ENCODE measurements around the gene TMOD3.

TMOD3 gene

DNA sequence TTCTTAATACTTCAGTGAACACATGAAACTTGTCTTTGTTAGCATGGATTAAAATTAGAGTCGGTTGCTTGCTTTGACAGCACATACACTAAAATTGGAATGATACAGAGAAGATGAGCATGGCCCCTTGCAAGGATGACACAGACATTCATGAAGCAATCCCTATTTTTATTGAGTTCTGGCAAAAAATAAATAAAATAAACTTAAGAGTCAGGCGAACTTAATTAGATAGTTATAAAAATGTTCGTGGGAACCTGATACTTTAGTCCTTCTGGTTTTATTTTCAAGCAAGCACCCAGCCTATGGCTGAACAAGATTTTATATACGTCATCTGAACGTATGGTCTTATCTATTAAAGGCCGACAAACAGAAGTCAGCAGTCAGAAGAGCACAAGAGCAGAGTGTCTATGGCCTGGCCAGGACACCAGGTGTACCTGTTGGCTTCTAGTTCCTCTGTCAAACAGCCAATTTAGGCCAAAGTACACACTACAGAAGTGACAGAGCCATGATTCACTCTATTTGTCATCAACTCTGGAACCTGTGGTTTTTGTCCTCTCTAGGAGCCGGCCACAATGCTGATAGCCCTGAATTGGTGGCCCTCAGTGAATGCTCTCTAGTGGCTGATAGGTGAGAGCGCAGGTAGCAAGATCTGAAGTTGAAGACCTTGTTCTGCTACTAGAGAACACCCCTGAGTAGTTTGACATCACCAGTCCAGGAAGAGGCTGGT lies 77.8 kb downstream of the TMOD3 start:
- DNase-seq (ENCODE audit: extremely low read depth in 1 of 2, low read depth in 1 of 2): no peak

DNA sequence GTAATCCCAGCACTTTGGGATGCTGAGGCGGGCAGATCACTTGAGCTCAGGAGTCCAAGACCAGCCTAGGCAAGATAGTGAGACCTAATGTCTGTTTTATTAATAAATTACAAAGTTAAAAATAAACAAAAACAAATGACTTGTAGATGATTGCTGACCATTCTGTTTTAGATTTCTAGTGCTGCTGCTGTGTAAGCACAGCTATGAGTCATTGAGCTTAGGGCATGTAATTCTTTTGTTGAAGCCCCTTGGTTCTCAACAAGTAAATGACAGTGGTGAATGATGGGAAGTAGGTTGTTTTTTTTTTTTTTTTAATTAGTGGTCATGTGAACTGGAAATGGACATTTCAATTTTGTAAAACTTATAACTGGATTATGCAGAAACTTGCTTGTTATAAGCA lies 78.9 kb downstream of the TMOD3 start:
- no peak for DNase-seq (ENCODE audit: extremely low read depth in 1 of 2, low read depth in 1 of 2)

DNA sequence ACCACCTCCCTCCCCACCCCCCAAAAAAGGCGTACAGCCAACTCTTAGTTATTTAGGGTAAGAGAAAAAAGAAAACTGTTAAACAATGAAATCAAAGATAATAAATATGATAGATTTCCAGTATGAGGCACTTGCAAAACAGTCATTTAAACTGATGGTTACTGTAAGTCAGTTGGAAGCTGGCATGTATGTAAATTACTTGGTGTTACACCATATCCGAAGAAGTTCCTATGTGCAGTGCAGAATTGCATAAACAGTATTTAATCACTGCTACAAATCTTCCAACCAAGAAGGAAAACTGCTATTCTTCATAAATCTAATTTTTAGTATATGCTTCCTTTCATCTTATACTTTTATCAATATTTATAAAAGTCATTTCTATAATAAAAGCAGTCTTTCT lies 80.1 kb downstream of the TMOD3 start:
- DNase-seq (ENCODE audit: extremely low read depth in 1 of 2, low read depth in 1 of 2): no peak

DNA sequence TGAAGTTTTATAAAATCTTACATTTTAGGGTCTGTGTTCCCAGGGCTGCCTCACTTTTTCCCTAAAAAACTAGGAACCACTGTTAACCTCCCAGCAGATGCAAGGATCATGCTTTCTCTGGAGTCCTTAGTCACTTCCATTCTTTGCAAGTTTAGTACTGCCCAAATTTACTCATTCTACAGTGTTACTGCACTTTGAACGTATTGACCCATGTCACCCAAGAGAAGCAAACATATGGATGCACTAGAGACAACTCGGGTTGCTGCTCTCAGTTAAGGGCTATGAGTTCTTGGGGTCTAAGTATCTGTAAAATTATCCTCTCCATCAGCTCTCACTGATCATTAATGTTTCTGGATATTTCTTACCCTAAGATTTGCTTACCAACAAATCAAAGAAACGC lies 83.1 kb downstream of the TMOD3 start:
- DNase-seq (ENCODE audit: extremely low read depth in 1 of 2, low read depth in 1 of 2): no peak

DNA sequence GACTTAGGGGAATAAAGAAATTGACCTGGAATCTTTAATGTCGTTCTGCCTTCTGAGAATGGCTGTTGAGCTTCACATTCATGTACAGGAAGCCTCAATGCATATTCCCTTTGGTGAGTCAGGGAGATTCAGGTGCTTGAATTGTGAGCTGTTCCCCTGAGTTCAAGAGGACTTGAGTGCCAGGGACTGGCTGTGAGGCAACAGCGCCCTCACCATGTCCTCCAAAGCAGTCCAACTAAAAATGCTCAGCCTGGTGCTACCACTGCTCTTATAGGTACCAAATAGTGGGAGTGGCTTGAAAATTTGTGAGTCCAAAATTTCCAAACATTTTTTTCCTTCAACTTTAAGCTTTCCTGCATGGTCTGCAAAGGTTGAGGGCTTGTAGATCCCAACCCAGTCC lies 88.0 kb downstream of the TMOD3 start:
- no peak for DNase-seq (ENCODE audit: extremely low read depth in 1 of 2, low read depth in 1 of 2)

DNA sequence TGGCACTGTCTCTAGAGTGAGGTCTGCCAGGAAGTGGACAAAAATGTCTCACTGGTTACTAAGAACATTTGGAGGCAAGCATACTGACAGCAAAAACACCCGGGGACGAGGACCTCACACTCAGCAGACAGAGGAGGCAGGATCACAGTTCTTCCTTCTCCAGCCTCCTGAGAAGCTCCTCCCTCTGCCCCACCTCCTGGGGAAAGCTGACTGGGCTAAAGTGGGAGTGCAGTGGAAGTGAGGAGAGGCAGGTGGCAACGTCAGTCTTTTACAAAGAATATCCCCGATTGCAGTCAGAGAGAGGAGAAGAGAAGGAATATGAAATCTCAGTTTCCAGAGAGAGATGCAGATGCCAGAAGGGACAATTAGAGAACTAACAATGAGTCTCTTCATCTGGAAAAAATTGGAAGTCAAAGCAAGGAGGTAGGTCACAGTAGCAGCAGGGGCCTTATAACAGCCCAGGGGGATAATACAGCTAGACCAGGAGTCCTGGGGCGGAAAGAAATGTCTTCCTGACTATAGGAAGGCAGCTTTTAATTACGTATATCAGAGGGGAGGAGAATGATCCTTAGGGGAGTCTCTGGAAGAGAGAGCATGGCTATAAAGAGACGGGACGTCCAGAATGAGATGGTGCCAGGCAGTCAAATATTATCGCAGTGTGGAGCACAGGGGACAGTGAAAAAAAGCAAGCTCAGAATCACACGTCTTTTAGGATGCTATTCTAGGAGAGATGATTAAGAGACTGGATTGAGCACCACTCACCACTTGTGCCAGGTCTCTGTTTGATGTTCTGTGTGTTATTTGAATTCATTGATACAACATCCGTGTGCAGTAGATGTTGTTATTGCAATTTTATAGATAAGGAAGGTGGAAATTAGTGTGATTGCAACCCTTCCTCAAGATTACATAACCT lies 95.0 kb downstream of the TMOD3 start:
- no peak for DNase-seq (ENCODE audit: extremely low read depth in 1 of 2, low read depth in 1 of 2)

DNA sequence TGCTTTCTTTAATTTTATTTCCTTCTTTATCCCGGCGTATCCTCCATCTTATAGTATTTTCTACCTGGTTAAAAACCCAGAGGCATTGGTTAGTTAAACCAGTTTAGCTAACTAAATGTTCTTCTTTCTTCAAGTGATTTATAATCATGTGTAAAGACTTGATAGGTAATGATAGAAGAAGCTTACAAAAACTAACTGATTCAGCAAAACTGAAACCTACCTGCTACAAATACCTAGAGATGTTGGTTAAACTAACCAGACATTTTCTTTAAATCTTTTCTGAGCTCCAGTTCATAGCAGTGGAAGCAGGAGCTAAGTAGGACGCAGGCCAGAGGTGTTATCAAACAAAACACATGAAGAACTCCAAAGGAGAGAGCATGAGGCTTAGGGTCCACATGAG lies 97.4 kb downstream of the TMOD3 start:
- no peak for DNase-seq (ENCODE audit: extremely low read depth in 1 of 2, low read depth in 1 of 2)

DNA sequence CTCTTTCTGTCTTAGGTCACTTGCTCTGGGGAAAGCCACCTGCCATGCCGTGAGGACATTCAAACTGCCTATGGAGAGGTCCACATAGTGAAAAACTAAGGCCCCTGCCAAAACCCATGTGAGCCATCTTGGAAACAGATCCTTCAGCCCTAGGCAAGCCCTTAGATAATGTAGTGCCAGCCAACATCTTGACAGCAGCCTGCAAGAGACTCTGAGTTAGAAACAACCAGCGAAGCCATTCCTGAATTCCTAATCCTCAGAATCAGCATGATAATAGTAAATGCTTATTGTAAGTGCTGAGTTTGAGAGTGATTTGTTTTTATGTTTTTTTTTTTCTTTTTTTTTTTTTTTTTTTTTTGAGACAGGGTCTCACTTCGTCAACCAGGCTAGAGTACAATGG lies 101.6 kb downstream of the TMOD3 start:
- DNase-seq (ENCODE audit: extremely low read depth in 1 of 2, low read depth in 1 of 2): no peak

DNA sequence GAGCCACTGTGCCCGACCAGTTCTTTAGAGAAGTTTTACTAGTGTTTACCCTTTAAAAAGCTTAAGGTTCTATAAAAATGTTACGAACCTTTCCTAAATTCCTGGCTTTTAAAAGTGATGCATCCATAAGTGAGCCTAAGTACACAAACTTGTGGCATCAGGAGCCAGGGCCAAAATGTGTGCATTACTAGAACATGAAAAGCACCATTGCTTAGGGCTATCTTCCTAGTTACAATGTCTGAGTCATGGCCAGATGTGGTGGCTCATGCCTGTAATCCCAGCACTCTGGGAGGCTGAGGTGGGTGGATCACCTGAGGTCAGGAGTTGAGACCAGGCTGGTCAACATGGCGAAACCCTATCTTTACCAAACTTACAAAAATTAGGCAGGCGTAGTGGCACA lies 102.2 kb downstream of the TMOD3 start:
- DNase-seq (ENCODE audit: extremely low read depth in 1 of 2, low read depth in 1 of 2): no peak

DNA sequence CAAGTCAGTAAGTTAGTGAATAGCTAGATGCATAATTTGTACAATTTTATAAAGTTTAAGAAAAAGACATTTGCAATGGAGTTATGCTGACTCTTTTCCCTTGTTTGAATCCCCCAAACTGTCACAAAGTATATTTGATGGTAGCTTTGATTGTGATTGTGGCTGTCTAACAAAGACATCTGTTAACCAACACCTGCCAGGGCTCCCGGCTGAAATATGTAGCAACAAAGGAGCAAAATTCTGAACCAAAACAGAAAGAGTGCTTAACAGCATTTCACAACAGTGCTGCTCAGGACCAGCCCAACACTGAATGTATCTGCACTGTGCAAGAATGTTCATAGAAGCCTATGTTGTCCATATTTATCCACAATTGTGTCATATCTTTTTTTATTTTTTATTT lies 102.7 kb downstream of the TMOD3 start:
- no peak for DNase-seq (ENCODE audit: extremely low read depth in 1 of 2, low read depth in 1 of 2)

DNA sequence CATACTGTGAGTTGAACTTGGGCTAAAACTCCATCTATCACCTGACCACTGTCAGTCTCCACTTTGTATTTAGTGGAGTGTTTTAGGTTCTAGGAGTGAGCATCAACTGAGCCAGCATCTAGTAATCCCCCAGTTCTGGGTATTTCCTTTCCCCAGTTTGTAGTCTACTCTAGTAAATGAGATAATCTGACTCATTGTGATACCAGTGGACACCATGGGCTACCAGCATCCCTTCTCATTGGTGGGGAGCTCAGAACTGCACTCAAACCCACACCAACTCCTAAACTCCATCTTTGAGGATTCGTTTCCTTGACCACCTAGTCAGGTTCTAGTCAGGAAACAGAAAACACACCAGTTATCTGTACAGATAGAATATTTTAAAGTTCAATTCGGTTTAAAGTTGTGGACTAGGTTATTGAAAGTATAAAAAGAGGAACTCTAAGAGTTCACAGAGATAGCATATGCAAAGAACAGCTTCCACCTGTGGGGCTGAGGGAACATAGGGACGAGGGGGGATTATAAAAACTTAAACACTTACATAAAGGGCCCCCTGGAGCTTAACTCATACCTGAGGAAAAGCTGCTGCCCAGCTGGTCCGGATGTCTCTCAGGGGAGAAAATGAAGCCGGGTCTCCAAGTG lies 106.1 kb downstream of the TMOD3 start:
- DNase-seq (ENCODE audit: extremely low read depth in 1 of 2, low read depth in 1 of 2): no peak

DNA sequence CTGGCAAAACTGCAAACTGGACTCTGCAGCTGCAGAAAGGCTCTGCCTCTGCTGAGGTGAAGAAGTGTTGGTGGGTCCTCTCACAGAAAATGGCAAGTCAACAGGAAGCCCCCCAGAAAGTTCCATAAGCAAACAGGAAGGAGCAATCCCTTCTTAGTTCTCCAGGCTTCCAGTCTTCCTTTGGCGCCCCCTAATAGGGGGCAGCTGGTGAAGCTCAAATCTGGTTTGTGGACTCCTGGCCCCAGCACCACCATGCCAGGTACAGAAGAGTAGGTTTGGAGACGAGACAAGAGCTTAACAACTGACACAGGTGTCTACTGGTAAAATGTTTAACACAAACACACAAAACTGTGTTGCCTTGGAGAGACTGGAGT lies 106.6 kb downstream of the TMOD3 start:
- no peak for DNase-seq (ENCODE audit: extremely low read depth in 1 of 2, low read depth in 1 of 2)

DNA sequence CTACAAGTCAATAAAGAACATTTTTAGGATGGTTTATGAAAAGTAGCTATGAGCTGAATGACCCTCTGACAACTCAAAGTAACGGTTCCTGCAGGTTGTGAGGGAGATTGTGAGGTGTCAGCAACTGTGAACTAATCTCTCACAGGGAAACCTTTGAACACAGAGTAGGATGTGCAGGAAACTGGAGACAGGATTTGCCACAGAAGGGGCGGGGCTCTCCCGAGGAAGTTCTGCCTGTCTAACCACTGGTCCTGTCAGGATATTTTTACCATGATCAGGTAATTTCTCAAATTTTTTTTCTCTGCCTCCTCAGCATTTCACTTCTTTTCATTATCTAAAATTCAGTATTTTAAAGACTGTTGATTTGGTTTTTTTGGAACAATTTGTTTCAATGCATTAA lies 108.8 kb downstream of the TMOD3 start:
- no peak for DNase-seq (ENCODE audit: extremely low read depth in 1 of 2, low read depth in 1 of 2)

DNA sequence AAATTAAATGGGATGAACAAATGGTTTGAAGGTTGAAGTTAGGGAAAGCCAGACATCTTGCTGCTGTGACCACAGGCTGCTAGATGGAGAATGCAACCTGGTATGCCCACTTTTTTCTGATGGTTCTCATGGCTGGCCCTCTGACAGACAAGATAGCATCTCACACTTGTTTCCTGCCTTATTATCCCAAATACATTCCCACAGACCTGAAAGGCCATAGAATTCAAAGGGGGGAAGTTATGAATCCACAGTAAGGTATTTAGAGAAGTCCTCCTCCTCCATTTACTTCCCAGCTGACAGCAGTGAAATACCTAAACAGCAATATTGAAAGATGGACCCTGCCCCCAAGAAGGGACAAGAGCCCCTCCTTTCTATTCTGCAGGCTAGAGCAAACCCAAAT lies 109.8 kb downstream of the TMOD3 start:
- no peak for DNase-seq (ENCODE audit: extremely low read depth in 1 of 2, low read depth in 1 of 2)

DNA sequence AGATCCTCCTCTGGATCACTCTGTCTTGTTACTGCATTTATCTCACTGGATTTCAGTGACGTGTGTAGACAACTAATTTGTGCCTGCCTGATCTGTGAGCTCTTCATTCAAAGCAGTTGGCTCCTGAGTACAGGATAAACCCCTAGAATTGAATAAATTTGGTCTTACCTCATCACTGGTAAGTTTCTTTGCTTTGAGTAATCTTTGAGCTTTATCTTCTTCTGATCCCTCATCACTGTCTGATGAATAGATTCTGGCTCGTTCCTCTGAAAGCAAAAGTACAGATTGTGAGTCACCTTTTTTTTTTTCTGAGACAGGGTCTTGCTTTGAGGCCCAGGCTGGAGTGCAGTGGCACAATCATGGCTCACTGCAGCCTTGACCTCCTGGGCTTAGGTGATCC lies 117.7 kb downstream of the TMOD3 start:
- no peak for DNase-seq (ENCODE audit: extremely low read depth in 1 of 2, low read depth in 1 of 2)

DNA sequence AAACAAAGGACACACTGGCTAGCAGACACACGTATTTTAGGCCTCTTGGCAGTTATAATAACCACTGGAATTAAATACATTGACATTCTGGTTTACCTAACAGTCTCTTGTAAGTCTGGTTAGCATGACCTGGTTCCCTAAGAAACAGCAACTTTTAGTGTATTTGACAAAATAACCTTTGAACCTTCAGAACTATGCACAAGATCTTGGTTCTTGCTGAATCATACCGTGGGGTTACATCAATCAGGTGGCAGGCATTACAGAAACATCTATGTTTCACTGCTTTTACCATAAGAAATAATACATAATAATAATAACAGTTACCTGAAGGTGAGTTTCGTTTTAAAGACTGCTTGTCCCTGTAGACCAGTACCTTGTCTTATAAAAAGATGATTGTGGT lies 123.4 kb downstream of the TMOD3 start:
- no peak for DNase-seq (ENCODE audit: extremely low read depth in 1 of 2, low read depth in 1 of 2)

DNA sequence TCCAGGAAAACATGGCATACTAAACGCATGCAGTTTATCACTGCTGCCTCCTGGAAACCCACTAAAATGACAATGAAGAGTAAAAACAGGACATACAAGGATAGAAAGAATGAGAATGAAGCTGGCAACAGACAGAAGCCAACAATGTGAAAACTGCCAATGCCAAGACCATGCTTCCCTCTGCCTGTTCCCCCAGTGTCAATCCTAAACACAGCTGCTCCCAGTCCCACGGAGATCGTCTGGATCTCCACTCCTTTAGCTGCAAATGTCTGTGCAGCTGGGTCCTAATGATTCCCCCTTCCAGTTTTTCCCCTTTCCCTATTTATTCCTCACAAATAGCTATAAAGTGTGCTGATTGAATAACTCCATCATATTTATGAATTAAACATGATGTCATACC lies 126.1 kb downstream of the TMOD3 start:
- DNase-seq (ENCODE audit: extremely low read depth in 1 of 2, low read depth in 1 of 2): no peak

All from stimulated activated CD8-positive, alpha-beta memory T cell treated with anti-CD3 and anti-CD28 coated beads, Interleukin-7, amount 100 ng/mL, for 48 hours (primary cell).